GM12878 (cell line): ENCODE measurements around the gene PLEKHG4B. TPM values are rescaled to one million over a fixed set of nuclear protein-coding genes. Genes with fewer than 3 reads are reported as not detected.

ENCODE experiments used
- LARP7 ChIP-seq: fragments of 450-650 bp; IDR thresholded peaks from 2 replicates; pipeline ENCODE4 v1.6.1; 2017; ENCODE audit warnings: mild to moderate bottlenecking
- MYB ChIP-seq: fragments of 150-350 bp; IDR thresholded peaks from 2 replicates; pipeline ENCODE4 v1.6.1; 2014; ENCODE audit warnings: mild to moderate bottlenecking, low read depth, low read length, borderline replicate concordance
- ZBTB40 ChIP-seq: fragments of 450-650 bp; IDR thresholded peaks from 2 replicates; pipeline ENCODE4 v1.6.1; 2016; ENCODE audit warnings: mild to moderate bottlenecking, moderate library complexity, borderline replicate concordance
- polyA plus RNA-seq, 11 experiments: library from polyadenylated mRNA; depleted of rRNA in 4 of 11; unstranded in 6 of 11; stranded (reverse) in 5 of 11; fragments of >200 nt; fragmentation: Nextera tagmentation in 4 of 11; fragmentation: Illumina TruSeq in 1 of 11; extraction: Ambion mirVana in 4 of 11; extraction: Trizol in 1 of 11; gene quantifications; 1 replicate in 1 of 11; 2 replicates in 10 of 11; pipeline versions ENCODE4 v1.2.1 to v1.2.3, GENCODE V29; 2011 to 2016; ENCODE audit warnings: inconsistent platforms in 2 of 11, missing spikeins in 2 of 11, low read depth in 1 of 11
- total RNA-seq, 4 experiments: library from RNA; depleted of rRNA in 3 of 4; stranded (reverse); fragments of >200 nt in 3 of 4; fragmentation: Illumina TruSeq in 1 of 4; extraction: Trizol in 1 of 4; gene quantifications; 2 replicates each; pipeline versions ENCODE4 v1.2.1 to v1.2.3, GENCODE V29; 2013 to 2021
- TF ChIP-seq, protein P1 (sequence below): IDR thresholded peaks from 2 replicates; pipeline ENCODE4 v1.6.1; 2012; ENCODE audit warnings: mild to moderate bottlenecking, low read depth, low read length

PLEKHG4B gene
- total and polyA plus RNA-seq, 10 of the 15 experiments (the other 5 are each of a cell fraction or from before 2014, with no cell fraction given): under 0.01 to 0.05 (median 0.01) TPM; not detected in 6

DNA sequence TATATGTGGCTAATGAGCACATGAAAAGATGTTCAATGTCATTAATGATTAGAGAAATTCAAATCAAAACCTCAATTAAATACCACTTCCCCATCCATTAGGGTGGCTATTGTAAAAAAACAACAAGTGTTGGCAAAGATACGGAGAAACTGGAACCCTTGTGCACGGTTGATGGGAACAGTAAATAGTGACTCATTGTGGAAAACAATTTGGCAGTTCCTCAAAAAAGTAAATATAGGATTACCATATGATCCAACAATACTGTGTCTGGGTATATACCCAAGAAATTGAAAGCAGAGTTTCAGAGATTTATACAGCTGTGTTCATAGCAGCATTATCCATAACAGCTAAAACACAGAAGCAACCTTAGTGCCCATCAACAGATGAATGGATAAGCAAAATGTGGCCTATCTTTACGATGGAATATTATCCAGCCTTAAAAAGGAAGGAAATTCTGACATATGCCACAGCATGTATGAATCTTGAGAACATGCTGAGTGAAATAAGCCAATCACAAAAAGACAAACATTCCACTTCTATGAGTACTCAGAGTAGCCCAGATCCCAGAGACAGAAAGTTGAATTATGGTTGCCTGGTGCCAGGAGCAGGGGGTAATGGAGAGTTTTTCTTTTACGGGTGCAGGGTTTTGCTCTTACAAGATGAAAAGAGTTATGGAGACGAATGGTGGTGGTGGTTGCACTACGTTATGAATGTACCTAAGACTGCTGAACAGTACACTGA, 57.9 kb downstream of the PLEKHG4B start (continued):
- TF ChIP-seq, protein P1, sequence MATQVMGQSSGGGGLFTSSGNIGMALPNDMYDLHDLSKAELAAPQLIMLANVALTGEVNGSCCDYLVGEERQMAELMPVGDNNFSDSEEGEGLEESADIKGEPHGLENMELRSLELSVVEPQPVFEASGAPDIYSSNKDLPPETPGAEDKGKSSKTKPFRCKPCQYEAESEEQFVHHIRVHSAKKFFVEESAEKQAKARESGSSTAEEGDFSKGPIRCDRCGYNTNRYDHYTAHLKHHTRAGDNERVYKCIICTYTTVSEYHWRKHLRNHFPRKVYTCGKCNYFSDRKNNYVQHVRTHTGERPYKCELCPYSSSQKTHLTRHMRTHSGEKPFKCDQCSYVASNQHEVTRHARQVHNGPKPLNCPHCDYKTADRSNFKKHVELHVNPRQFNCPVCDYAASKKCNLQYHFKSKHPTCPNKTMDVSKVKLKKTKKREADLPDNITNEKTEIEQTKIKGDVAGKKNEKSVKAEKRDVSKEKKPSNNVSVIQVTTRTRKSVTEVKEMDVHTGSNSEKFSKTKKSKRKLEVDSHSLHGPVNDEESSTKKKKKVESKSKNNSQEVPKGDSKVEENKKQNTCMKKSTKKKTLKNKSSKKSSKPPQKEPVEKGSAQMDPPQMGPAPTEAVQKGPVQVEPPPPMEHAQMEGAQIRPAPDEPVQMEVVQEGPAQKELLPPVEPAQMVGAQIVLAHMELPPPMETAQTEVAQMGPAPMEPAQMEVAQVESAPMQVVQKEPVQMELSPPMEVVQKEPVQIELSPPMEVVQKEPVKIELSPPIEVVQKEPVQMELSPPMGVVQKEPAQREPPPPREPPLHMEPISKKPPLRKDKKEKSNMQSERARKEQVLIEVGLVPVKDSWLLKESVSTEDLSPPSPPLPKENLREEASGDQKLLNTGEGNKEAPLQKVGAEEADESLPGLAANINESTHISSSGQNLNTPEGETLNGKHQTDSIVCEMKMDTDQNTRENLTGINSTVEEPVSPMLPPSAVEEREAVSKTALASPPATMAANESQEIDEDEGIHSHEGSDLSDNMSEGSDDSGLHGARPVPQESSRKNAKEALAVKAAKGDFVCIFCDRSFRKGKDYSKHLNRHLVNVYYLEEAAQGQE: no peak
- TF ChIP-seq ZBTB40 (no peak), MYB (no peak), LARP7 (no peak)
